ENCODE results near the gene SPDYE4.
"Not testable (repeated sequence)": the region's sequence is repeated elsewhere in the genome, so short reads cannot be mapped to it uniquely, and the experiment has no call there.

The SPDYE4 gene, protein sequence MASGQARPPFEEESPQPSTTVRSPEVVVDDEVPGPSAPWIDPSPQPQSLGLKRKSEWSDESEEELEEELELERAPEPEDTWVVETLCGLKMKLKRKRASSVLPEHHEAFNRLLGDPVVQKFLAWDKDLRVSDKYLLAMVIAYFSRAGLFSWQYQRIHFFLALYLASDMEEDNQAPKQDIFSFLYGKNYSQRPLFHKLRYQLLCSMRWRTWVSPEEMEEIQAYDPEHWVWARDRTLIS

GRCh38 chr17:8758137-8758596, at the start of gene SPDYE4:
TSS of gene SPDYE4 (minus strand) at chr17:8758546. CDS start at chr17:8758382, 164 bp downstream.
- DNase-seq (ENCODE audit: low spot score) = no peak

GRCh38 chr17:8806926-8807550, 48.7 kb upstream of the SPDYE4 start:
- peak; percentile 16 for DNase-seq (ENCODE audit: low spot score)

DNA sequence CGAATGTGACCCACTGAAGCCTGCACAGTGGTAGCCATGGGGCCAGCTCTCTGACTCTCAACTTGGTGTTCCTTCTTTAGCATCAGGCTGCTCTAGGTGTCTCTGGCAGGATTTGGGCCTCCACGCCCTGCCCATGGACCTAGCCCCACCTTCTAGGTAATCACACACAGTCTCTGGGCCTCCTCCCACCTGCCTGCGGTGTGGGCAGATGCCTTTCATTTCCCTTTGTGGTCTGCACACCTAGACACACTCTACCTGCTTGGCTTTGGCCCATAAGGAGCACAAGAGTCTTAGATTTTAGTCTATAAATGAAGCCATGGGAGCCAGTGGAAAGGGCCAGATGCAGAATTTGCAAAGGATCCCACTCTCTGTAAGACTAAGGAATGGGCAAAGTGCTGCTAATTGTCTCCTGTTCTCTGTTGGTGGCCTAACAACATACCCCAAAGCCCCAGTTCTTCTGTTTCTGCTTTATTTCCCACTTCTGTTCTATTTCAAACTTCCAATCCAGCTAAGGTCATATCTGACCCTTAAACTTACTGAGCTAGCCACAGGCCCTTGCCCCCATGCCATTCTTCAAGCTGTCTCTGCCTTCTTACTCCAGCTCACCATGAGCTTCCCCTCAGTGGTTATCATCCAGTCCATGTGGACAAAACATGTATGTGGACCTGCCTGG, 48.0 kb upstream of the SPDYE4 start:
- DNase-seq (ENCODE audit: low spot score) = no peak

GRCh38 chr17:8805396-8805795, 47.0 kb upstream of the SPDYE4 start:
- DNase-seq (ENCODE audit: low spot score) = not testable (repeated sequence)

DNA sequence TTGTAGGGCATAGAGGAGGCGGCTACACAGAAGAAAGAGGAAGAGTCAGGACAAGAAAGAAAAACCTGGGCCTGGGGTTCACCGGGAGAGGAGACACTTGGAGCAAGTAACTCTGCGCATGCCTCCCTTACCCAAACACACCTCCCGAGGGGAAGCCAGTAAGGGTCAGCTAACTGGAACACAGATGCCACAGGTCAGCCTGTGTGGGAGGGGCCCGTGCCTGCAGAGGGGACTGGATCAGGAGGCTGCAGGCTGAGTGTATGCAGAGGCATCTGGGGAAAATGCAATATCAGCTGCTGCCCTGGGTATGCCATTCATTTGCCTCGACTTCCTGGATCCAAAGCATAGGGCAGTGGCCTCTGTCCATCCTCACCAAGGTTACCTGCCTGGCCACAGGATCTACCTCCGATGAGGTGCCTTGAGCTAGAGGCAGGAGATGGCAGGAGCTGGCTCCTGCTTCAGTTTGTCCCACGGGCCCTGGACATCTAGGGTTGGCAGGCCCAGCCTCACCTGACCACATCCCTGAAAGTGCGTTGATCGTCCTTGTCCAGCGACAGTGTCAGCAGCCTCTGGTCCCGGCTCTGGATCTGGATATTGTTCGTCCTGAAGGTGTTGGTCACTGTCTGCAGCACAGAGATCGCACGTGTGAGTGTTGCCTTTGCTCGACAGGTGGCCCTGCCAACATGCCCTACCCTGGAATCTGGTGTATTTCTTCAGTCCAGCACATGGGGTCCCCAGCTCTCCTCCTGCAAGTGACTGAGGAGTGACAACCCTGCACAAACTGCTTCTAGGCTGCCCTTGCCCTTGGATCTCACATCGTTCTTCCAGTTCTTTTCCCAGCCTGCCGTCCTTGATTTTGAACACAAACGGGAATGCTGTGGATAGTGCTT, 45.4 kb upstream of the SPDYE4 start:
- DNase-seq (ENCODE audit: low spot score) = no peak

DNA sequence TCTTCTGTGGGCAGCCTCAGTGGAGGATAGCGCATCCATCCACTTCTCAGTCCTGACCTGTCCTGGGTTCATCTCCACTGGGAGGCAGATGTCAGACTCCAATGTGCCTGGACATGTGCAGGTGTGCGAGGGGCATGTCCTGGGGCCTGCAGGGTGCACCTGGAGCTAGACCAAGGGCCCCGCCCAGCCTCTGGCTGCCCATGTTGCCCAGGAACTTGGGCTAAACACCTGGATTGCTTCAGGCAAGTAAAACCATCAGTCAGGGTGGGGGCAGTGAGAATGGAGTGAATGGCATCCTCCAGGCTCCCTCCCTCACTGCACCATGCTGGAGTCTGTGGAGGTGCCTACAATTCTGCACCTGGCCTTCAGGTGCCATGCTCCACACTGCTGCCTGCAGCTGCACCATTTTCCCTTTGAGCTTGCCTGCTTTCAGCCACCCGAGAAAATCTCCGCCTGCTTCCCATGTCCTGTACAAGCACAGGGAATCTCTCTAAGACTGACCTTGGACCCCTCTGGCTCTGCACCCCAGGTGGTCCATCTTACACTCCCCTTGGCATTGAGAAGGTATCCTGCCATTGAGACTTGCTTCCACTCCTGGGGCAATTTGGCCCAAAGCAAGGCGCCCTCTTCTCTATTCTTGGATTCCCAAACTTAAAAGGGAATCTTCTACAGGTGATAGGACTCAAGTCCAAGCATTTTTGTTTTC, 42.9 kb upstream of the SPDYE4 start:
- DNase-seq (ENCODE audit: low spot score) = no peak

GRCh38 chr17:8800656-8801055, 42.3 kb upstream of the SPDYE4 start:
- DNase-seq (ENCODE audit: low spot score) = no peak

DNA sequence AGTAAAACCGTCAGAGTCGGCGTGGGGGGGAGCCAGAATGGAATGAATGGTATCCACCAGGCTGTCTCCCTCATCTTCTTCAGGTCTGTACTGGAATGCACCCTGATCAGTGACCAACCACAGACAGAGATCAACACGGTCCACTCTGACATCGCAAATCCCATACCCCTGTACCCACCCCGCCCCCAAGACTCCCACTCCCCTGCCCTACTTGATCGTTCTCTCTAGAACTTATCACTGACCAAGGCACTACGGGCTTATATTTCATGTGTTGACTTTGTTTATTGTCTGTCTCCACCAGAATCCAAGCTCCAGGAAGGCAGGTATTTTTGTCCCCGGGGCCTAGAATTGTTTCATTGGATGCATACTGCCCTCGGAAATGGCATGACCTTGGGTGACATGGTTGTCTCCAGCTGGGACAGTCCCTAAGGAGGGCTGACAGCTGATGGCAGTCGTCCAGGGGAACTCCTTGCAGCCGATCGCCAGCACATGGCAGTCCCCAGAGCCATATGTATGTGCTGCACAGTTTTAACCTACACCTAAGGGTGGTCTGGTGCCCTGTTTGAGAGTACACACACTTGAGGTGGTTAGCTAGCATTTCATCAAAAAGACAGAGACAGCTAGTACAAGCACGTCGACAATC, 41.3 kb upstream of the SPDYE4 start:
- DNase-seq (ENCODE audit: low spot score) = no peak

- DNase-seq (ENCODE audit: low spot score) = no peak
These were observed 40.7 kb upstream of the SPDYE4 start, which contains the start of gene MFSD6L for GRCh38 chr17:8798846-8799569. TSS of gene MFSD6L (minus strand) at chr17:8799365. CDS start at chr17:8799120, 245 bp downstream.

DNA sequence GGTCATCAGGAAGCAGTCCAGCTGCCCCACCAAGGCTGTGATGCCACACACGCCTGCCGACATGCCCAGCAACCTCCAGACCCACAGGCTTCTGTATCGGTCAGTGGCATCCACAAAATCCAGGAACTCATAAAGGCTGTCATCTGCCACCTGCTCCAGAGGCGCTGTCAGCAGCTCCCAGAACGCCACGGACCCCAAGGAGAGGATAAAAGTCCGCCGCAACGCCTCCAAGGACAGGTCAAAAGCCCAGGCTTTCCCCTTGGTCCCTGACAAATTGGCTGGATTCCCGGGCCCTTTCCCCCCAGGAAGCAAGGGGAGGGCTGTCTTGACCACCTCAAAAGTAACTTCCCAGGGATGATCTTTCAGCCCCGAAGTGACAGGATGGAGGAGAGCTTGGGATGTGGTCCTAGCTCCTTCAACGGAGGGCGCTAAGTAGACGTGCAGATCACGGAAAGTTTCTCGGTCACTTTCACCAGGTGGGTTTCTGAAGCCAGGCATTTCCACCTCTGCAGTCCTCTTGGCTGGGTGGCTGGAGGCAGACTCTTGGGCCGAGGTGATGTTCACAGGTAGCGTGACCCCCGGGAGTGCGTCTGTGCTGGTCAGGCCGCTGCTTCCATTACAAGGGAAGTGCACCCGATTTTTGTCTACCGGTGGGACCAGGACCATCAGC, 40.0 kb upstream of the SPDYE4 start:
- DNase-seq (ENCODE audit: low spot score) = no peak

DNA sequence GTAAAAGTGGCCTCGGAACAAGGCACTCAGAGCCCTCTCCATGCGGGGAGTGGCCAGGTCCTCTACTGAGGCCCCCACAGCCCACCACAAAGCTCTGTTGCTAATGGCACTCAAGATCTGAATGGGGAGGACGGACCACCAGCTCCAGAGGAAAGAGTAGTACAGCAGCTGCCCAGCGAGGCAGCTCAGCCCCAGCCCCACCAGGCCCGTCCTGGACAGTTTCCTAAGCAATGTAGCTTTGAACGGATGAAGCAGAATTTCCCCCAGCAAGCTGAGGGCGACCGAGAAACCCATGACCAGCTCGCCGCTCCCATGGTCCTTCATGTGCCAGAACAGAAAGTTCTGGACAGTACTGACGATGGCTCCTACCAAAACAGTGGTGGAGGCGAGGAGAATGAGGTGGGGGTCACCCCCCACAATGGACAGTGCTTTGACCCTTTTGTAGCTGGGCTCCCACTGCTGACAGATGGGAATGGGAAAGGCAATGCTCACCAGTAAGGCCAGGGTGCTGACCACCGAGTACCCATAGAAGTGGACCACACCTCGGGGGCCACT, 39.4 kb upstream of the SPDYE4 start:
- DNase-seq (ENCODE audit: low spot score) = no peak

DNA sequence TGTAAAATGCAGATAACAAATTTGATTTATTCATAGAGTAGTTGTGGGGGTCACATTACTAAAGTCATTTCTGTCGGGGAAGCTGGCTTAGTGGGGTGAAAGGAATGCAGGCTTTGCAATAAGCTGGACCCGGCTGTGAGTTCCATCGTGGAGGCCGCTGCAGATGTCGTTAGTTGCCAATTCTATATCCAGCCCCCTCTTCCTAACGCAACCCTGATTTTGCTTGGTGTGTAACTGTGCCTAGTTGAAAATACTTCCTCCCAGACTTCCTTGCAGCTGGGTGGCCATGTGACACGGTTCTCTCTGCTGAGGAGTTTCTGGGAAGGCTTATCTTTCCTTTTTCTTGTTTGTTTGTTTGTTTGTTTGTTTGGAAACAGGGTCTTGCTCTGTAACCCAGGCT, 36.3 kb upstream of the SPDYE4 start:
- DNase-seq (ENCODE audit: low spot score) = peak; percentile 2

DNA sequence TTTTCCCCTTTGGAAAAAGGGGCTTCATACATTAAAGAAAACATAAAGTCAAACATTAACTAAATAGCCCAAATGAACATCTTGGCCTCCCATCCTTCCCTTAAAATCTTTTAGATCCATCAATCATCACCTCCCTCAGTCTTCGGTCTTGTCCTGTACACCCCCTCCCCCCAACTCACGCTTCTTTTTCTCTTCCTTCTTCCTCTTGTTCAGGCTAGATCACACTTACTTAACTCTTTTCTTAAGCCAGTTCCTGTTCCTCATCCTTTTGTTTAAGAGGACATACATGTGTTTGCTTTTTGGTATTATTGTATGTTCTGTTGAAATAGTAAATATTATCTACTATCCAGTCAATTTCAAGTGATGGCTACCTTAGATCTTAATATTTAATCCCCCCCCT, 35.3 kb upstream of the SPDYE4 start:
- DNase-seq (ENCODE audit: low spot score) = no peak

GRCh38 chr17:8792646-8793045, 34.3 kb upstream of the SPDYE4 start:
- no peak for DNase-seq (ENCODE audit: low spot score)

GRCh38 chr17:8791910-8792270, 33.5 kb upstream of the SPDYE4 start:
- no peak for DNase-seq (ENCODE audit: low spot score)

- no peak for DNase-seq (ENCODE audit: low spot score)
These were observed 33.0 kb upstream of the SPDYE4 start for GRCh38 chr17:8791248-8791909.

GRCh38 chr17:8789743-8790142, 31.4 kb upstream of the SPDYE4 start:
- DNase-seq (ENCODE audit: low spot score) = peak; percentile 7

DNA sequence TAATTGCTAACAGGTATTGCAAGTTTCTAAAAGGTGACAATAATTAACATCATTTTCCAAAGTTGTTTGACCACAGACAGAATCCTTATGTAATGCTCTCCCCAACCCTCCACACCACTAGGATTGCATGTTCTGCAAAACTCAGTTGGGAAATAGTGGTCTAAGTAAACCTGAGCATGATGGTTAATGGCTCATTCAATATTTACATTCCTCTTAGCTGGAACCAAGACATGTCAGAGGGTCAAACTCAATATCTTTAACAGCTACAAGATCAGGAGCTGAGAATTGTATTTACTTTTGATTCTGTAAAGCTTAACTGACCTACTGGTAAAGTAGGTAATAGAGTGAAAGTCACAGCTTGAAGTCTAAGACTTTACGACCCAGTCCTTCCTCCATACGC, 30.7 kb upstream of the SPDYE4 start:
- no peak for DNase-seq (ENCODE audit: low spot score)
